ENCODE results near the gene CD2. TPM values are rescaled to one million over a fixed set of nuclear protein-coding genes. Genes with fewer than 3 reads are reported as not detected.
A peak's percentile ranks its signal among the peaks of the same experiment; 100 is the strongest.

CD2 gene
- polyA plus RNA-seq, 6 donors from 2014 or later, result 0.35 to 1.2 (median 1.1) TPM

GRCh38 chr1:116808200-116808847, 54.1 kb downstream of the CD2 start:
- DNase-seq (no peak), ATAC-seq (ENCODE audit: low read depth in 2 of 2) (no peak)
- H3K36me3 Mint-ChIP-seq, result peaks cover 9 to 13% of the 10 kb centered on the region in 2 donors
- no peak overlapping the region for H3K27ac Mint-ChIP-seq
- no peaks in the 10 kb centered on the region for H3K27me3 Mint-ChIP-seq
- no peak overlapping the region for H3K4me3 Mint-ChIP-seq
- H3K4me1 Mint-ChIP-seq, result no peaks in the 10 kb centered on the region
- peaks cover 7 to 28% (median 11%) of the 10 kb centered on the region in 7 donors for H3K9me3 Mint-ChIP-seq

- Mint-ChIP-seq H3K4me1 (no peaks in the 10 kb centered on the region), H3K4me3 (no peak overlapping the region), H3K36me3 (peaks cover 9 to 13% of the 10 kb centered on the region in 2 donors), H3K27ac (no peak overlapping the region), H3K9me3 (peaks cover 10 to 34% (median 15%) of the 10 kb centered on the region in 7 donors), H3K27me3 (no peaks in the 10 kb centered on the region)
- no peak for ATAC-seq (ENCODE audit: low read depth in 2 of 2)
- no peak for DNase-seq
Measured at GRCh38 chr1:116808848-116809508, 54.7 kb downstream of the CD2 start.

- H3K4me3 Mint-ChIP-seq, result no peak overlapping the region
- H3K4me1 Mint-ChIP-seq, result peaks cover 0 to 1% (median 0%) of the 10 kb centered on the region in 3 donors
- H3K9me3 Mint-ChIP-seq, result peaks cover 10 to 37% (median 15%) of the 10 kb centered on the region in 7 donors
Measured at GRCh38 chr1:116811321-116811720, 57.1 kb downstream of the CD2 start.

DNA sequence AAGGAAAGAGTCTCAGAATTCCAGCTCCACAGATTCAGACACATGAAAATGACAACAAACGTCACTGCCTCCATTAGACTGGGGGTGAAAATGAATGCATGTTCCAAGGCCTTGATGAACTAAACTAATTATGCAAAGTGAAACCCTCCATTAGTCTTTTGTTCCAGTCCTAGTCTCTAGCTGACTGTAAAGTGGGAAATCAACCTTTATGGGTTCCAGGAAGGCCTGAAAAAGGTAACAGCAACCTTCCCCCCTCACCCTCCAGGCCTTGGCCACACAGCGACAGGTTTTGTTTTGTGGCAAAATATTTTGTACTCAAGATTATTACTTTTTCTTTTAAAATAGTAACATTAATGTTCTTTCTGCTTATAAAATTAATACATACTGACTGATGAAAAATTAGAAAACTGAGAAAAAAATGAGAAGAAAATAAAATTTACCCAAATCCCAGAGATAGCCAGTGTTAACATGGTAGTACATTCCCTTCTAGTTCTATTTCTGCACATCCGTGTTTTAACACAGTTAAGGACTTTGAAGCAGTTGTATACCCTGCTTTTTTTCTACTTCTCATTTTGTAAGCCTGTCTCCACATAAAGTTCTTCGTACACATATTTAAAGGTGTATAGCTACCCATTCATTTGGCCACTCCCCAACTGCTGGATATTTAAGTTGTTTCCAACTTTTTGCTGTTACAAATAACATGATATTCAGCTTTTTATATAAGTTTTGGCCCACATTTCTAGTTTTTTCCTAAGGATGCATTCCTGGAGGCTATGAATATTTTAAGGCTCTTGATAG, 60.9 kb downstream of the CD2 start:
- Mint-ChIP-seq H3K27ac (no peak overlapping the region), H3K27me3 (no peaks in the 10 kb centered on the region), H3K36me3 (peaks cover 9 to 13% of the 10 kb centered on the region in 2 donors), H3K9me3 (peaks cover 10 to 36% (median 15%) of the 10 kb centered on the region in 7 donors), H3K4me3 (no peak overlapping the region), H3K4me1 (peaks cover 0 to 9% (median 0%) of the 10 kb centered on the region in 3 donors)
- no peak for ATAC-seq (ENCODE audit: low read depth in 2 of 2)
- DNase-seq, result no peak

More at GRCh38 chr1:116811321-116811720, 57.1 kb downstream of the CD2 start:
- Mint-ChIP-seq H3K27me3 (no peaks in the 10 kb centered on the region), H3K27ac (no peak overlapping the region), H3K36me3 (peaks cover 9 to 13% of the 10 kb centered on the region in 2 donors)
- DNase-seq (no peak), ATAC-seq (ENCODE audit: low read depth in 2 of 2) (no peak)

GRCh38 chr1:116817582-116818064, 63.4 kb downstream of the CD2 start:
- peak; percentile 13 for DNase-seq
- Mint-ChIP-seq H3K4me3 (peak overlapping the region in 1 of 8 donors; percentile 35), H3K36me3 (peaks cover 3% of the 10 kb centered on the region in 2 donors), H3K27ac (no peak overlapping the region), H3K9me3 (peaks cover 1 to 16% (median 6%) of the 10 kb centered on the region in 7 donors), H3K27me3 (no peaks in the 10 kb centered on the region), H3K4me1 (peaks cover 0 to 9% (median 0%) of the 10 kb centered on the region in 3 donors)
- ATAC-seq (ENCODE audit: low read depth in 2 of 2), result peak in 1 of 2 donors; percentile 21

Other genes starting within 250 kb of the CD2 start
- 10 to 100 TPM in 2 of 6 donors, 1 to 10 TPM in 4; 8.6 to 14.7 (median 9.9) TPM for gene CD58, start 183.4 kb upstream of the CD2 start, polyA plus RNA-seq (ENCODE audit: low read depth in 6 of 6)
- gene IGSF3, start 86.7 kb upstream of the CD2 start, polyA plus RNA-seq (ENCODE audit: low read depth in 6 of 6), result not detected
- gene PTGFRN, start 155.5 kb downstream of the CD2 start, polyA plus RNA-seq (ENCODE audit: low read depth in 6 of 6), result not detected
- gene CD101, start 247.3 kb downstream of the CD2 start, polyA plus RNA-seq (ENCODE audit: low read depth in 6 of 6), result under 1 TPM in 3 of 6 donors, not detected in 3; 0.09 to 0.86 (median 0.14) TPM

Data from naive B cell (primary cell).